Measurements from ENCODE around the gene PPARGC1A. TPM values are rescaled to one million over a fixed set of nuclear protein-coding genes. Genes with fewer than 3 reads are reported as not detected.

The PPARGC1A gene
- total and polyA plus RNA-seq, 8 donors = 2.7 to 12.2 (median 8.1) TPM

GRCh38 chr4:23770011-23770410 is 119.8 kb downstream of the PPARGC1A start:
- FAIRE-seq (no peak), DNase-seq (no peak), ATAC-seq (no peak)
- peaks cover 0 to 4% (median 3%) of the 10 kb centered on the region in 3 donors for H3K4me1 ChIP-seq
- intact Hi-C loops (cut with DNase I) = no loop called here
- H3K4me3 ChIP-seq = no peak overlapping the region
- no peaks in the 10 kb centered on the region for H3K9me3 ChIP-seq
- 51 to 67% methylated on average over 1 of the region's 1 CpG for WGBS, 2 donors
- no peaks in the 10 kb centered on the region for H3K27me3 ChIP-seq
- H3K27ac ChIP-seq = no peak overlapping the region
- TF ChIP-seq, protein P1, sequence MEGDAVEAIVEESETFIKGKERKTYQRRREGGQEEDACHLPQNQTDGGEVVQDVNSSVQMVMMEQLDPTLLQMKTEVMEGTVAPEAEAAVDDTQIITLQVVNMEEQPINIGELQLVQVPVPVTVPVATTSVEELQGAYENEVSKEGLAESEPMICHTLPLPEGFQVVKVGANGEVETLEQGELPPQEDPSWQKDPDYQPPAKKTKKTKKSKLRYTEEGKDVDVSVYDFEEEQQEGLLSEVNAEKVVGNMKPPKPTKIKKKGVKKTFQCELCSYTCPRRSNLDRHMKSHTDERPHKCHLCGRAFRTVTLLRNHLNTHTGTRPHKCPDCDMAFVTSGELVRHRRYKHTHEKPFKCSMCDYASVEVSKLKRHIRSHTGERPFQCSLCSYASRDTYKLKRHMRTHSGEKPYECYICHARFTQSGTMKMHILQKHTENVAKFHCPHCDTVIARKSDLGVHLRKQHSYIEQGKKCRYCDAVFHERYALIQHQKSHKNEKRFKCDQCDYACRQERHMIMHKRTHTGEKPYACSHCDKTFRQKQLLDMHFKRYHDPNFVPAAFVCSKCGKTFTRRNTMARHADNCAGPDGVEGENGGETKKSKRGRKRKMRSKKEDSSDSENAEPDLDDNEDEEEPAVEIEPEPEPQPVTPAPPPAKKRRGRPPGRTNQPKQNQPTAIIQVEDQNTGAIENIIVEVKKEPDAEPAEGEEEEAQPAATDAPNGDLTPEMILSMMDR (IDR thresholded peaks at IDR 0.05) = no peak
- H3K36me3 ChIP-seq = no peaks in the 10 kb centered on the region

DNA sequence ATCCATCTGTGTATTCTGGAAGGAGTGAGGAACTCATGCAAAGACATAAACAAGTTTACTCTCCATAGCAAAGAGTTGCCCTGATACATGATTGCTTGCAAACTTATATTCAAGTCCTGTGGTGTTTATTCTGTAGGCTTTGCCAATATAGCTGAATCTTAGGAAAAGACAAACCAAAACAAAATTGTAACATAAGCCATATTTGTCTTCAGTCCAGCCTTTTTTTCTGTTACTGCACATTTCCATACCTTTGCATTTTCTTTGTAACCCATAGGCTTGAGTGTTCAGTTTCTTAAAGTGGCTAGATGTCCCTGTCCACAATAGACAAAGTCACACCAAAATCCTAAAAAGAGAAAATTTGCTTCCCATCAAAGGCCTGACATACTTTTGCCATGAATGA is 120.4 kb downstream of the PPARGC1A start:
- Histone ChIP-seq H3K27me3 (no peaks in the 10 kb centered on the region), H3K4me3 (no peak overlapping the region), H3K36me3 (no peaks in the 10 kb centered on the region), H3K9me3 (no peaks in the 10 kb centered on the region), H3K4me1 (peaks cover 0 to 4% (median 3%) of the 10 kb centered on the region in 3 donors), H3K27ac (no peak overlapping the region)
- DNase-seq (no peak), FAIRE-seq (no peak), ATAC-seq (no peak)
- TF ChIP-seq, protein P1 (IDR thresholded peaks at IDR 0.05) = no peak
- intact Hi-C loops (cut with DNase I) = no loop called here

GRCh38 chr4:23768541-23768940 is 121.3 kb downstream of the PPARGC1A start:
- FAIRE-seq (no peak), DNase-seq (no peak), ATAC-seq (no peak)
- no peaks in the 10 kb centered on the region for H3K36me3 ChIP-seq
- no peaks in the 10 kb centered on the region for H3K27me3 ChIP-seq
- H3K4me3 ChIP-seq = no peak overlapping the region
- WGBS, 2 donors = 21 to 24% methylated on average over 1 of the region's 1 CpG
- intact Hi-C loops (cut with DNase I) = no loop called here
- H3K4me1 ChIP-seq = peaks cover 0 to 4% (median 3%) of the 10 kb centered on the region in 3 donors
- TF ChIP-seq, protein P1 (IDR thresholded peaks at IDR 0.05) = no peak
- H3K9me3 ChIP-seq = no peaks in the 10 kb centered on the region
- H3K27ac ChIP-seq = no peak overlapping the region

DNA sequence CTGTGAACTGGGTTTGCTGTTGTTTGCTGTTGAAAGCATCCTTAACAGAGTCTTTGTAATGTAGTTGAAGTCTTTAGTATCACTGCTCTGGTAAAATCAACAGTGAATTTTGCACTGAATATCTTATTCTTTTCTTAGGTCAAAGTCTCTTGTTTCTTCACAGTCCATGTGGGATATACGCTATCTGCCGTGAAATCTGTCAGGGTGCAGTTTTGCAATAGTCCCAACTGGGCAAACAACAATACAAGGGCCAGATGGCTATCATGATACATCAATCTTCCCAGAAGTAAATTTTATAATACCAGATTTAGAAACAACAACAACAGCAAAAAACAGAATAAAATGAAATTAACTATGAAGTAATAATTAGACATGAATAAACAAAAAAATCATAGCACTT is 123.5 kb downstream of the PPARGC1A start:
- FAIRE-seq (no peak), ATAC-seq (no peak), DNase-seq (no peak)
- Histone ChIP-seq H3K36me3 (no peaks in the 10 kb centered on the region), H3K4me1 (peaks cover 0 to 4% (median 3%) of the 10 kb centered on the region in 3 donors), H3K27ac (no peak overlapping the region), H3K9me3 (no peaks in the 10 kb centered on the region), H3K27me3 (no peaks in the 10 kb centered on the region), H3K4me3 (no peak overlapping the region)
- WGBS, 2 donors = 31 to 35% methylated on average over 2 of the region's 2 CpGs
- TF ChIP-seq, protein P1 (IDR thresholded peaks at IDR 0.05) = no peak
- intact Hi-C loops (cut with DNase I) = no loop called here

GRCh38 chr4:23763559-23763958 is 126.3 kb downstream of the PPARGC1A start:
- no peak for FAIRE-seq
- ATAC-seq = no peak
- no peaks in the 10 kb centered on the region for H3K9me3 ChIP-seq
- no peak overlapping the region for H3K27ac ChIP-seq
- intact Hi-C loops (cut with DNase I) = no loop called here
- H3K27me3 ChIP-seq = no peaks in the 10 kb centered on the region
- no peak for DNase-seq
- WGBS, 2 donors = 28 to 34% methylated on average over 3 of the region's 3 CpGs
- TF ChIP-seq, protein P1 (IDR thresholded peaks at IDR 0.05) = no peak
- H3K4me3 ChIP-seq = no peak overlapping the region
- H3K4me1 ChIP-seq = peaks cover 0 to 4% (median 3%) of the 10 kb centered on the region in 3 donors
- H3K36me3 ChIP-seq = no peaks in the 10 kb centered on the region

Data from pancreas (tissue), 10 donors.